ENCODE data around the gene BRICD5.

The BRICD5 gene

DNA sequence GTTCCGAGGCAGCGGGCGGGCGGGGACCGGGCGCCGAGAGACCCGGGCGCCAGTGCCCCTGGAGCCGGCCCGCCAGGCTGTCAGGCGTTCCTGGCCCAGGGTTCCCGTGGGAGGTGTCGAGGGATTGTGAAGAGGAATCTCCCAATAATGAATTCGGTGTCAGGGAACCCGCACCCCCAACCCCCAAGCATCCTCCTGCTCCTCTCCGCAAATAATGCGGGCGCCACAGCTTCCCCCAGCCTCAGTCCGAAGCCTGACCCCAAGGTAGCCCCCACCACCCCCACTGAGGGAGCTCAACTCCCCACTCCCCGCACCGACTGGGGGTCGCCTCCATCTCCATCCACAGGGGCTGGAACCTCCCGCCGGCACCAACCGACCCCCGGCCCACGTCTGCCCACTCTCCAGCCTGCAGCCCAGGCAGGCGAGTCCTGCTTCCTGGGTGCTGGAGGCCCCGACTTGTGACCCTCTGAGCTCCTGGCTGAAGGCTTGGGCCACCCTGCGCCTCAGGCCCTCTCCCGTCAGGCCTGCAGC, 13.6 kb downstream of the BRICD5 start:
- no peak for DNase-seq

- DNase-seq = no peak
Observed at GRCh38 chr16:2196162-2196980, 14.3 kb downstream of the BRICD5 start, which contains the start of gene CASKIN1. Gene CASKIN1 (minus strand): TSS chr16:2196605. CDS start chr16:2196432, 173 bp downstream.

DNA sequence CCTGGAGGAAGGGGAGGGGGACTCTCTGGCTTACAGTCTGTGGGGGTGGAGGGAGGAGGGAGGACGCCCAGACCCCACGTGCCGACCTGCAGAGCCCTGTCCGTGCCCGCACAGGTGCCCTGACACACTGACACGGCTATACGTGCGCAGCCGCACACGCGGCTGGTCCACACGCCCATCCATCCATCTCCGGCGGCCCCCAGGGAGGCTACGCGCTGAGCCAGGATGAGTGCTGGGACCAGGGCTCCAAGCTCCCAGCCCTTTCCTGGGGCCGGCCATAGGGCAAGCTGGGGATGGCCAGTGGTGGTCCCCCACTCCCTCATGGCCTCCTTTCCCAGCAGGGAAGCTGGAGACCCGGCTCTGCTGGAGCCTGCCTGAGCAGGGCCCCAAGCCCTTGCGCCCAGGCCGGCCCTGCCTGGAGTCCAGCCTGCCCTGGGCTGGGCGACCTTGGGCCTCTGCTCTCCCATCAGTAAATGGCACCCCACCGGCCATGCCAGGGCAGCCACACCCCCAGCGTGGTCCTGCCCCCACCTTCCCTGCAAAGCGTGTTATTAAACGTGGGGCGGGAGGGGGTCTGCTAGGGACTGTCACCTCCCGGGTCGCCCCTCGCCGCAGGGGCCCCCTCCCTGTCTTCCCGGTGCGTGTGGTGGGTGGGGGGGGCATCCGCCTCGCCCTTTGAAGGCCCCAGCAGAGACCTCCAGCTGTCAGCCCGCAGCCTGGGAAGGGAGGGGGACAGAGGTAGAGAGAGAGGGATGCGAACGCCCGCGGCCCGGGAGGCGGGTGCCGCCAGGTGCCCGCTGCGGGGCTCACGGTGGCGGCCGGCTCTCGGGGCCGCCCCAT, 15.1 kb downstream of the BRICD5 start:
- no peak for DNase-seq

GRCh38 chr16:2194852-2195321, 15.8 kb downstream of the BRICD5 start:
- peak; percentile 52 to 61 for DNase-seq

DNA sequence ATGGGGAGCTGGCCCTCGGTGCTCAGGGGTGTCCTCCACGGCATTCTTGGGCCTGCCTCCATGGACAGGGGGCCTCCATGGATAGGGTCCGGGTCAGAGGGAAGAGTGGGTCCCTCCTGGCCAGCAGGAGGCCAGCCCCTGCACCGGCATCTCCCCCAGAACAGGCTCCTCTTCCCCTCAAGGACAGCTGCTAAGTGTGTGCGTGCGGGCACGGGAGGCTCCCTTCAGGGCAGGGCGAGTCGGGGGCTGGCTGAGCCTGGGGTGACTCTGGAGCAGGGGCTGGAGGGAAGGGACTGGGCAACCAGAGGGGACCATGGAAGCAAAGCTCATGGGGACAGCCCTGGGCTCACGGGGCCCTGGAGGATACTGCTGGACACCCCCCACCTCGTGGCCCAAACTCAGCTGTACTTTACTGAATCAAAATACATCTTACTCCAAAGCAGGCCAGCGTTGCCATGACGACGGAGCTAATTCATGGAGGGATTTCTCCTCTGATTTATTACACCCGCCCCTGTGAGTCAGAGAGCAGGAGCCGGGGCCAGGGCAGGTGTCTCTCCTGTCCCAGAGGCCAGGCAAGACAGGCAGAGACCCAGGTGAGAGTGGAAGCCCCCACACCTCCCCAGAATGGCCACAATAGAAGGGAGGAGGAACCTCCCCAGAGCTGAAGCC, 16.4 kb downstream of the BRICD5 start:
- DNase-seq = no peak

GRCh38 chr16:2191446-2191706, 19.3 kb downstream of the BRICD5 start:
- no peak for DNase-seq

DNA sequence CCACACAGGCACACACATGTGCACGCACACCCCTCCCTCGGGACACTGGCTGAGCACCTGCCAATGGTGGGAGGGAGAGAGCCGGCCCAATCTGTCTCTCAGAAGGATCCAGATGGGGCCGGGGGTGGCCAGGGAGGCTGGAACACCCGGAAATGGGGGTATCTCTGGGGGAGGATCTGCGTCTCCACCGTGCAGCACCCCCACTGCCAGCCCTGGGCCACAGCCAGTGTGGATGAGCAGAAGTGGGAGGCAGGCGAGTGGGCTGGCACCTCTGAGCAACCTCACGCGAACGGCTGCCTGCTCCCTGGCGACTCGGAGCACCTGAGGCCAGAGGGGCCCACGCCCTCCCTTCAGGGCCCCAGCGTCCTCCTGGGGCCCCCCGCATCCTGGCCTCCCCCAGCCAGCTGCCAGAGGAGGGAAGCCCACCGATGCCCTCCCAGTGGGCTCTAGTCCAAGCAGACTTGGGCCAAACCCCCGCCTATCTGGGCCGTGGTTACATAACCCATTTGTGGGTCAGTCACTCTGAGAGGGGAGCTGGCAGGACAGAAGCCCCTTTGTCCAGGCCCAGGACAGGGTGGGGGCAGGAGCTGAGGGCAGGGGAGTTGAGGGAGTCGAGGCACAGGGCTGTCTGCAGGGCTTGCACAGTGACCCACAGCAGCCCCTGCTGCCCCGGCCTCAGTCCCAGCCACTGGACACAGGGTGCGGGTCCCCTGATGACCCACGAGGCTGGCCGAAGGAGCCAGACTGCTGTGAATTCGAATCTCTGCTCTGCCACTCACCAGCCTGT, 19.8 kb downstream of the BRICD5 start:
- no peak for DNase-seq

DNA sequence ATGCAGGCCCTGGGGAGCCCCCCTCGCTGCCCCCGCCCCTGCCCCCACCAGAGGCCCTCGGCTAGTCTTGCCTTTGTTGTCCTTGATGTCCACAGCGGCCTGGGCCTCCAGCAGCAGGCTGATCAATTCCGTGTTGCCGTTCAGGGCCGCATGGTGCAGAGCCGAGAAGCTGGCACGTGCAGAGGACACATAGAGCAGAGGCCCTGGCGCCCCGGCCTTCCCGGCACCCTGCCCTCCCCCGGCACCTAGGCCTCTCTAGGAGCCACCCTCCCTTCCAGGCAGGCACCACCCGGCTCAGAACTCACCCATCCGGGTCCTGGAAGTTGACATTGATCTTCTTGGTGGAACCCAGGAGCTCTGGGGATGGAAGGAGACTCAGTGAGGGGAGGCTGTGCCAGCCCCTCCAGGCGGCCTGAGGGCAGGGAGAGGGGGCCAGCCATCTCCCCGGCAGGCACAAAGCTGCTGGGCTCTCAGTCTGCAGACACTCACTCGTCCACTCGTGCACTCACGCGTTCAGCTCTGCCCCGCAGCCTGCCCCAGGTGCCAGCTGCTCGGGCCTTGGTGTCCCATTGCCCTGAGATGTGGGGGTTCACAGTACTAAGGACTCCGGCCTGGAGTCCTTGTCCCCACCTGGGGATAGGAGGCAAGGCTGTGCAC, 20.5 kb downstream of the BRICD5 start:
- DNase-seq = no peak

- DNase-seq = no peak
Observed at GRCh38 chr16:2189252-2189893, 21.3 kb downstream of the BRICD5 start.

- DNase-seq = no peak
Observed at GRCh38 chr16:2188395-2188794, 22.3 kb downstream of the BRICD5 start.

DNA sequence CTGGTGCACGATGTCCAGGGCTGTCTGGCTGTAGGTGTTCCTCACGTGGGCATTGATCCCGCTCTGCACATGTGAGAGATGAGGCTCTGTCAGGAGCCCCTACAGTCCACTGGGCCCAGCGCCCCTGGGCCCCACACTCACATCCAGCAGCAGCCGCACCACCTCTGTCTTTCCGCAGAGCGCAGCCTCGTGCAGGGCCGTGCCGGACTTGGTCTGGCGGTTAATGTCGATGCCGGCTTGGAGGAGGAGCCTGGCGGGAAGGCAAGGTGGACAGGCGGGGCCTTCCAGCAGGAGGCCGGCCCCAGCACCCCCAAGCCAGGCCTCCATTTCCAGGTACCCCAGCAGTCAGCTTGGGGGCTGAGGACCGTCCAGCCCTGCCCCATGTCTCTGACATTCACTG, 23.5 kb downstream of the BRICD5 start:
- no peak for DNase-seq

DNA sequence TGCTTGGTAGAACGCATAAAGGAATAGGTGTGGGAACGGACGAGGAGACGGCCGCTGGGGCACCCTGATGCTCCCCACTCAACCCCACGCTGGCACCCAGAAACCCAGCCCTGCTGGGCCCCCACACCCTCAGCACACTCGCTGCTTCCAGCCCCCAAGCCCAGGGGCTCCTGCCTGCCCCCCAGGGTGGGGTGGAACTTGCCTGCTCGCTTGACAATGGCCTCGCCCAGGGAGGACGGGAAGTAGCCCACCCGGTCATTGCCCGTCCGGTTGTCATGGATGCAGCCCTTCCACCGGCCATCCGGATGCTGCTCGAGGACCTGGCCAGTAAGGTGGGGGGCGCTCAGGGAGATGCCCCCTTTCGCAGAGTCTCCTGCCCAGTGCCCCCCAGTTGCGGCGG, 24.2 kb downstream of the BRICD5 start:
- no peak for DNase-seq

- no peak for DNase-seq
Observed at GRCh38 chr16:2186064-2186463, 24.6 kb downstream of the BRICD5 start.

- no peak for DNase-seq
Observed at GRCh38 chr16:2184962-2185361, 25.7 kb downstream of the BRICD5 start.

DNA sequence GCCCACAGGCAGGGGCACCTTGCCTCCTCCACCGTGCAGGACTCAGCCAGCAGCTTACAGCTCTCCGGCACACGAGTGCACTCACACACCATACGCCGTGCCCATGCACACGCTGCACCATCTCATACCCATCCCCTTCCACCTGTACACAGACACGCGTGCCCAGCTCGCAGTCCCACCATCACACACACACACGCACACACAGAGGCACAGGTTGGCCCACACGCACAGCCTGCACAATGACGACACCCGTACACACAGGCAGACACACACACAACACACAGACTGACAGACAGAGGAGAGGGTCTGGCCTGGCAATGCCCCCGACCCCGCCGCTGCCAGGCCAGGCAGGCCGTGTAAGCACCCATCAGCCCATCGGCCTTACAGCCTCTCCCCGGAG, 26.3 kb downstream of the BRICD5 start:
- no peak for DNase-seq

DNA sequence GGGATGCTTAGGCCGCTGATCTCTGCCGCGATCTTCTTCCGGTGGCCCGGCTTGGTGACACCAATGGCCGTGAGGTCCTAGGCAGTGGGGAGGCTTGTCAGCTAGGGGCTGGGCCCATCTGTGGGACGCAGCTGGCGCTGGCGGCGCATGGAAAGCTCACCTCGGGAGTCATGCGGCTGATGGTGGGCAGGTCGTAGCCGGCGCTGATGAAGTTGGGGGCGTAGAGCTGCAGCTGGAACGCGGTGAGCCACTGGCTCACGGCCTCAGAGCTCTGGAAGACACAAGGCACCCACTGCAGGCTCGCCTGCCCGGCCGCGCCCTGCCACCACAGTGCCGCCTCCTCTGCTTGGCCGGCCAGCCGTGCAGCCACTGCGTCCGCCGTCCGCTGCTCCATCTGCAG, 27.0 kb downstream of the BRICD5 start:
- DNase-seq = no peak

GRCh38 chr16:2181952-2182351, 28.7 kb downstream of the BRICD5 start:
- DNase-seq = no peak

DNA sequence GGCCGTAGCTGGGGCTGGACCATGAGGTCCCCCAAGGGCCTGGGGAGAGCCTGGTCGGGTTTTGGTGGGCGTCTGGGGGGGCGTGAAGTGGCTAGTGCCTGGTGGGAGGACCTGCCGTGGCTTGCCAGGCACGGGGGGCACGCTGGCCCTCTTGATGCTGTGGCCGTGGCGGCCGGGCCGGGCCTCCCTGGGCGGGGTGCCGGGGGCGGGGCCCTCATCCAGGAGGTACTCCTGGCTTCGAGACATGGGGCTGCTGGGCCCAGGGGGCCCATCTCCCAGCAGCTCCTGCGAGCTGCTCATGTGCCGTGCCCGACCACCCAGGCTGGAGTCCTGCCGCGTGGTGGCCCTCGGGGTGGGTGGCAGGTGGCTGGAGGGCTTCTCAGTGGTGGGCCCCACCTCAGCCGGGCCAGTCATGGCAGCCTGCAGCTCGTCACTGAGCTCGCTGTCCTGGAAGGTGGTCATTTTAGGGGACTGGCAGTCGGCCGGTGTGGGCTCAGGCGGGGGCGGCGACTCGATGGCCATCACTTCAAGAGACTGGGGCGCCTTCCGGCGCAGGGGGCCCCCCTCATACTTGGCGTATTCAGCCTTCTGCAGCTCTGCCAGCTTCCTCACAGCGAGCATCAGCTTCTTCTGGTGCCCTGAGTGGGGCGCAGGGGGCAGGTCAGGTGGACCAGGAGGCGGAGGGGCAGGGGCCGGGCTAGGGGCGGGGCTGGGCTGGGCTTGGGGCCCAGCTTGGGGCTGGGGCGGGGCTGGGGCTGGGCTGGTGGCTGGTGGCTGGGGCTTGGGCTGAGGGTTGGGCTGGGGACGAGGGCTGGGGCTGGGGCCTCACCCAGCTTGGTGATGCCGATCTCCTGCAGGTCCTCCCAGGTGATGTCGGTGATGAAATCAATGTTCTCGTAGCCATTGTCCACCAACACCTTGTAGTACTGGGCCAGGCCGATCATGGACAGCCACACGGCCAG, 29.4 kb downstream of the BRICD5 start:
- no peak for DNase-seq

- no peak for DNase-seq
Observed at GRCh38 chr16:2180461-2180860, 30.2 kb downstream of the BRICD5 start.

DNA sequence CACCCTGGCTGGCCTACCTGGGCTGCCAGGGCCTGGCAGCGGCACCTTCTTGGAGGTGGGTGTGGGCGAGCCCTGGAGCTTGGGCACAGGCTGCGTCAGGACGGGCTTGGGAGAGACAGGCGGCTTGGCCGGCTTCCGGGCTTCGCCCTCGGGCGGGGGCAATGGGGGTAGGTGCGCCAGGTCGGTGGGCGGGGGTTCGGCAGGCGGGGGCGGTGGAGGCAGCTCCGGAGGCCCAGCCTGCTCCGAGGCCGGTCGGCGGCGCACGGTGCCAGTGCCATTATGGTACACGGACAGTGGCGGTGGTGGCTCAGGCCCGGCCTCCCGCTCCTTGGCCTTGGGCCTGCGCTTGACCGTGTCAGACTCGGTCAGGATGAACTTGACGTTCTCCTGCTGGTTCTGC, 31.1 kb downstream of the BRICD5 start:
- DNase-seq = no peak
